ENCODE data around the gene CCDC74B. TPM values are rescaled to one million over a fixed set of nuclear protein-coding genes. Genes with fewer than 3 reads are reported as not detected.

Gene CCDC74B
- total RNA-seq = 4.8 and 9.5 TPM in 2 replicates

DNA sequence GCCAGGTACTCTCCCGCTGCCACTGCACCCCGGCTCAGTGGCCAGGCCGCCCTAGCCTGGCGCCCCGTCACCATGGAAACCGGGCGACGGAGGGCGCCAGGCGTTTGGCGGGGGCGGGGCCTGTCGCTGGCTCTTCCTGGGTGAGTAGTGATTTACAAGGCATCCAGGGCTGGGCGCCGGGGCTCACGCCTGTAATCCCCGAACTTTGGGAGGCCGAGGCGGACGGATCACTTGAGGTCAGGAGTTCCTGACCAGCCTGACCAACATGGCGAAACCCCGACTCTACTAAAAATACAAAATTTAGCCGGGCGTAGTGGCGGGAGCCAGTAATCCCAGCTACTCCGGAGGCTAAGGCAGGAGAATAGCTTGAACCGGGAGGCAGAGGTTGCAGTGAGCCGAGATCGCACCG is at the start of gene CCDC74B:
CCDC74B (minus strand) TSS at position 107 of the 409 bp plus-strand sequence. CDS start 116 bp downstream, outside the sequence.

DNA sequence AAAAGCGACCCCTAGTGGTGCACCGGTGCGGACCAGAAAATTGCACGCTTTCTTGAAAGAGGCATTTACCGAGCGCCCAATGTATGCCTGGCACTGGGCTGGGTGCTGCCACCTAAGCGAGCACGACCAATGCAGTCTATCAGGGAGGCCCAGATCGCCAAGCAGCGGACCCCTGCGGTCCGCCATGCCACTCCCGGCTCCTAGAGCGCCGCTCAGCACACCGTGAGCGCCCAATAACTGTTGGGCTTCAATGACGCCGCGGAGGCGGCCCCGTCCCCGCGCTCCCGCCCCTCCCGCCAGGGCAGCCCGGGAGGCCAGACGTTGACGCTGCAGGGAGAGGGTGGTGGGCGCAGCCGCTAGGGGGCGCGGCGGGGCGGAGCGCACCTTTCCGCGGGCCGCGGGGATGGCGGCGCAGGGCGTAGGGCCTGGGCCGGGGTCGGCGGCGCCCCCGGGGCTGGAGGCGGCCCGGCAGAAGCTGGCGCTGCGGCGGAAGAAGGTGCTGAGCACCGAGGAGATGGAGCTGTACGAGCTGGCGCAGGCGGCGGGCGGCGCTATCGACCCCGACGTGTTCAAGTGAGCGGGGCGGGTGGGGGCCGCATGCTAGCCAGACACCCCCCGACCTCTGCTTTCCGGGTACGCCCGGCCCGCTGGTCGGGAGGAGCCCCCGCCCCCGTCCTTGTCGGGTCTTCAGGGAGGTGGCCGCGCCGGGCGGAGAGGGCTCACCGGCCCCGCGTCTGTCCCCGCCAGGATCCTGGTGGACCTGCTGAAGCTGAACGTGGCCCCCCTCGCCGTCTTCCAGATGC is 37.2 kb upstream of the CCDC74B start, which contains the start of gene MZT2B:
MZT2B (plus strand) TSS at position 383 of the 803 bp plus-strand sequence; CDS start at position 404, 21 bp downstream.

DNA sequence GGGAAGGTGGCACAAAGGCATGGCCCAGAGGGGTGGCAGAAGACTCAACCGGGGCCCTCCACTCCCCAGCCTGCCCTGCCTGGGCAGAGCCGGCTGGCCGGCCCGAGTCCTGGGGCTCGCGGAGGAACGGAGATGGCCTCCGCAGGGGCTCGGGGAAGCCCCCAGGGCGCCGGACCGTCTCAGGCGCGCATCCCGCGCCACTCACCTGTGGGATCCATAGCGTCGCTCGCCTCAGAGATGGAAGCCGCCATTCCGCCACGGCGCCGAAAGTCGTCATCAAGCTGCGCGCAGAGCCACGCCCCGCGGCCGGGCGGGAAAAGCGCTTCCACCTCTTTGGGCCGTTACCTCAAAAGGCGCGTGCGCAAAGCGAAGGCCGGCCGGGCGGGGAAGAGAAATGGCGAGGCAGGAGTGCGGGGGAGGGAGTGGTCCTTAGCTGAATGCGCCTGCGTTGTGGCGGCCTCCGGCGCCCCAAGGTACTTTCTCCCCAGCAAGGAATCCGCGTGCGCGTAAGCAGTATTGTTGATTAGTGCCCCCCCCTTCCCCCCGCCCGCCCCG is 36.5 kb upstream of the CCDC74B start, which contains the start of gene SMPD4:
SMPD4 (minus strand) TSS at position 278 of the 555 bp plus-strand sequence. CDS start 5,010 bp downstream, outside the sequence.

DNA sequence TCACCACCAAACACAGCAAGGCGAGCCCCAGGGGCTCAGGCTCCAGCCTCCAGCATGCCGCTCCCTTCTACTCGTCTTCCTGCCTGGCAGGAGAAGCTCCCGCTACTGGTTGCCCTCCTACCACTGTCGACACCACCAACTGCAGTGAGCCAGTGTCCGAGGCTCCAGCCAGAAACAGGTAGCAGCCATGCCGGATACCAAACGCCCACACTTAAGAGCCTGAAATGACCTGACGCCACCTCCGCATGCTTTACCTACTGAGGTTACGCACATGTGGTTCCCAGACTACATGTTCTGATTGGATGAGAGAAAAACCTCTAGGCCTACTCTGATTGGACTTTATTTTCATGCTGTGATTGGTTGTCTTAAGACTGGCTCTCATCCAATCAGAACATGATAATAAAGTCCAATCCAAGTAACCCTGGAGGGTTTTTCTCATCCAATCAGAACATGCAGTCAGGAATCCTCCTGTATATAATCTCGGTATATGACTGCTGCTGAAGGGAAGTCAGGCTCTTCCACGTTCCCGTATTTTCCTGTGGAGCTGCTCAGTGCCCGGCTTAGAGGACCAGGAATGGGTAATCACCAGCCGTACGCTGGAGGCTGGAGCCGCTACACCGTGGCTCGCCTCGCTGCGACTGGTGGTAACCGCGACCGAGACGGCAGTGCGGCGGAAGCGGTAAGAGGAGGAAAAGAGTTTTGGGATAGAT is 15.6 kb downstream of the CCDC74B start, which contains the start of gene POTEF:
POTEF (minus strand) TSS at position 103 of the 710 bp plus-strand sequence. CDS start 8,707 bp downstream, outside the sequence.

Other genes starting within 250 kb of the CCDC74B start
- not detected in 2 replicates for gene RAB6C, start 165.4 kb downstream of the CCDC74B start, total RNA-seq
- gene POTEF, start 15.9 kb downstream of the CCDC74B start, total RNA-seq = not detected in 2 replicates
- 11.0 and 24.6 TPM in 2 replicates for gene SMPD4, start 36.5 kb upstream of the CCDC74B start, total RNA-seq
- 66.9 and 144 TPM in 2 replicates for gene MZT2B, start 37.1 kb upstream of the CCDC74B start, total RNA-seq
- gene TUBA3E, start 53.3 kb upstream of the CCDC74B start, total RNA-seq = 0.09 TPM in 1 of 2 replicates, not detected in the other
- gene IMP4, start 197.8 kb upstream of the CCDC74B start, total RNA-seq = 70.7 and 98.1 TPM in 2 replicates
- 9.5 and 17.5 TPM in 2 replicates for gene PTPN18, start 210.9 kb upstream of the CCDC74B start, total RNA-seq